Mucosa of descending colon (tissue), 3 donors: ENCODE results near the gene WDTC1. TPM values are rescaled to one million over a fixed set of nuclear protein-coding genes. Genes with fewer than 3 reads are reported as not detected.
"Not testable (repeated sequence)": the region's sequence is repeated elsewhere in the genome, so short reads cannot be mapped to it uniquely, and the experiment has no call there.

ENCODE experiments used
- ATAC-seq: fragments of 200-7000 bp; cut with Tn5 transposase; one replicate; pipeline ENCODE4 v1.9.1; 2020; ENCODE audit warnings: mild to moderate bottlenecking, moderate library complexity
- DNase-seq, 3 donors: peaks; one replicate each; pipeline ENCODE4 v3.0.0-alpha.2; 2020
- H3K36me3 ChIP-seq: fragments of 200-600 bp; one replicate; pipeline ENCODE4 v1.8.0; 2021; ENCODE audit warnings: low read depth, mild to moderate bottlenecking
- H3K4me1 ChIP-seq: fragments of 200-600 bp; one replicate; pipeline ENCODE4 v1.8.0; 2021; ENCODE audit warnings: low read depth, mild to moderate bottlenecking
- H3K4me3 ChIP-seq: fragments of 200-600 bp; one replicate; pipeline ENCODE4 v1.8.0; 2021; ENCODE audit warnings: mild to moderate bottlenecking
- H3K9me3 ChIP-seq: fragments of 200-600 bp; one replicate; pipeline ENCODE4 v1.8.0; 2021; ENCODE audit warnings: mild to moderate bottlenecking
- intact Hi-C, 2 donors: fragments of 100-400 bp; cut with DNase I in 1 of 2; cut with micrococcal nuclease in 1 of 2; formaldehyde crosslinking; loops; one replicate each; pipeline versions ENCODE4 v1.11.0 to v1.11.1; 2022; cut with DNase I, micrococcal nuclease
- long read RNA-seq, 2 donors: library from polyadenylated mRNA; unstranded; transcript quantifications; one replicate each; pipeline ENCODE4 v2.0.0, GENCODE V29; 2019 to 2021
- total RNA-seq, 3 donors: library from RNA; stranded (reverse); fragmentation: NEBNext Ultra II Directional in 2 of 3; extraction: Animal tissue kit (Norgen Biotek cat#: 25700) in 2 of 3; gene quantifications; one replicate each; pipeline versions ENCODE4 v1.2.1 to v1.2.4, GENCODE V29; 2021 to 2023
- TF ChIP-seq, protein P1 (sequence below): fragments of 200-600 bp; IDR thresholded peaks from one replicate; pipeline ENCODE4 v1.8.0; 2022; ENCODE audit warnings: antibody characterized with exemption, mild to moderate bottlenecking
- donor health status: DM: no; HTN: no; CAD: no; lungs with moderate emphysema.
- donor health status: DM: no; HTN: no; CAD: no.
- donor health status: DM: no; HTN: yes; CAD: no.

WDTC1 gene, protein sequence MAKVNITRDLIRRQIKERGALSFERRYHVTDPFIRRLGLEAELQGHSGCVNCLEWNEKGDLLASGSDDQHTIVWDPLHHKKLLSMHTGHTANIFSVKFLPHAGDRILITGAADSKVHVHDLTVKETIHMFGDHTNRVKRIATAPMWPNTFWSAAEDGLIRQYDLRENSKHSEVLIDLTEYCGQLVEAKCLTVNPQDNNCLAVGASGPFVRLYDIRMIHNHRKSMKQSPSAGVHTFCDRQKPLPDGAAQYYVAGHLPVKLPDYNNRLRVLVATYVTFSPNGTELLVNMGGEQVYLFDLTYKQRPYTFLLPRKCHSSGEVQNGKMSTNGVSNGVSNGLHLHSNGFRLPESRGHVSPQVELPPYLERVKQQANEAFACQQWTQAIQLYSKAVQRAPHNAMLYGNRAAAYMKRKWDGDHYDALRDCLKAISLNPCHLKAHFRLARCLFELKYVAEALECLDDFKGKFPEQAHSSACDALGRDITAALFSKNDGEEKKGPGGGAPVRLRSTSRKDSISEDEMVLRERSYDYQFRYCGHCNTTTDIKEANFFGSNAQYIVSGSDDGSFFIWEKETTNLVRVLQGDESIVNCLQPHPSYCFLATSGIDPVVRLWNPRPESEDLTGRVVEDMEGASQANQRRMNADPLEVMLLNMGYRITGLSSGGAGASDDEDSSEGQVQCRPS
- 10 to 100 TPM; 35.2 to 56.4 (median 45.5) TPM for total RNA-seq
- long read RNA-seq, donor 1, full-length matches to known transcripts: 3 of 9 reads
- long read RNA-seq, donor 1, partial matches to known transcripts: 2 of 9 reads
- long read RNA-seq, donor 1, other reads (novel, unspliced or antisense): 4 of 9 reads
- long read RNA-seq, donor 2, partial matches to known transcripts: 0 of 1 reads
- long read RNA-seq, donor 2, other reads (novel, unspliced or antisense): 1 of 1 reads

DNA sequence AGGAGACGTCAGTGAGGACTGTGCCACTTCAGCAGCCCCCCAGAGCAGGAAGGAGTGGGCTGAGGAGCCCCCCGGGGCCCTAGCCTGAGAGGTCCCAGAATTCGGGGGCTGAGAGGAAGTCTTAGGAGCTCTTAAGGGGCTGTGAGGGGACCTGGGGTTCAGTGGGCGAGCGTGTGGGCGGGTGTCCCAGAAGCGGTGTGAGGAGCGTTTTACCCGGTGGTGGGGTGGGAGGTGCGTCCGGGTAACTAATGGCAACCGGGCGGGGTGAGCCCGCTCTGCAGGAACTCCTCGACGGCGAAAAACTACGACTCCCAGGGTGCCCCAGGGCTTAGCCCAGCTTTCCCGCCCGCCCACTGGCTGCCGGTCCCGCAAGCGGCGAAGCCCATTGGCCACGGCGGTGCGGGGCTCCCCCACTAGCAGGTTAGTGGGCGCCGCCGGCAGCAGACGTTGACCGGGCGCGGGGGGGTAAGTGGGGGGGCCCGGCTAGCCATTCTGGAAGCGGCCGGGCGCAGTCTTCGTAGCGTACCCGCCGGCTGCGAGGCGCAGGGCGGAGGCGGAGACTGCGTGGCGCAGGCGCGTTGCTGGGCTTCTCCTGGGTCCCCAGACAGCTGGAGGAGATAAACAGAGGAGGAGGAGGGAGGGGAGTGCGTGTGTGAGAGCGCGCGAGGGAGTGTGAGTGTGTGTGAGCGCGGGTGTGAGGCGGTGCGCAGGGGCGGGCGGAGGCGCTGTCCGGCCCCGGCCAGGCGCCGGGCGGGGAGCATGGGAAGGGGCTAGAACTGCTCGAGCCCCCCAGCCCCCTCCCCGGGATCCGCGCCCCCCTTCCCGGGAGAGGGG, at the start of gene WDTC1:
Gene WDTC1, plus strand, starts transcription at position 584 of the 834 bp plus-strand sequence. CDS start 26,423 bp downstream, outside the sequence.
- peak; percentile 96 for ATAC-seq
- Histone ChIP-seq H3K4me1 (peaks cover 5% of the 10 kb centered on the region), H3K4me3 (peak within 1 kb of the TSS; percentile 80), H3K36me3 (no peaks in the 10 kb centered on the region), H3K9me3 (no peaks in the 10 kb centered on the region)
- intact Hi-C loops: no loop called here
- TF ChIP-seq, protein P1, sequence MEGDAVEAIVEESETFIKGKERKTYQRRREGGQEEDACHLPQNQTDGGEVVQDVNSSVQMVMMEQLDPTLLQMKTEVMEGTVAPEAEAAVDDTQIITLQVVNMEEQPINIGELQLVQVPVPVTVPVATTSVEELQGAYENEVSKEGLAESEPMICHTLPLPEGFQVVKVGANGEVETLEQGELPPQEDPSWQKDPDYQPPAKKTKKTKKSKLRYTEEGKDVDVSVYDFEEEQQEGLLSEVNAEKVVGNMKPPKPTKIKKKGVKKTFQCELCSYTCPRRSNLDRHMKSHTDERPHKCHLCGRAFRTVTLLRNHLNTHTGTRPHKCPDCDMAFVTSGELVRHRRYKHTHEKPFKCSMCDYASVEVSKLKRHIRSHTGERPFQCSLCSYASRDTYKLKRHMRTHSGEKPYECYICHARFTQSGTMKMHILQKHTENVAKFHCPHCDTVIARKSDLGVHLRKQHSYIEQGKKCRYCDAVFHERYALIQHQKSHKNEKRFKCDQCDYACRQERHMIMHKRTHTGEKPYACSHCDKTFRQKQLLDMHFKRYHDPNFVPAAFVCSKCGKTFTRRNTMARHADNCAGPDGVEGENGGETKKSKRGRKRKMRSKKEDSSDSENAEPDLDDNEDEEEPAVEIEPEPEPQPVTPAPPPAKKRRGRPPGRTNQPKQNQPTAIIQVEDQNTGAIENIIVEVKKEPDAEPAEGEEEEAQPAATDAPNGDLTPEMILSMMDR: no peak
- DNase-seq: peak; percentile 96 to 99 (median 98)

DNA sequence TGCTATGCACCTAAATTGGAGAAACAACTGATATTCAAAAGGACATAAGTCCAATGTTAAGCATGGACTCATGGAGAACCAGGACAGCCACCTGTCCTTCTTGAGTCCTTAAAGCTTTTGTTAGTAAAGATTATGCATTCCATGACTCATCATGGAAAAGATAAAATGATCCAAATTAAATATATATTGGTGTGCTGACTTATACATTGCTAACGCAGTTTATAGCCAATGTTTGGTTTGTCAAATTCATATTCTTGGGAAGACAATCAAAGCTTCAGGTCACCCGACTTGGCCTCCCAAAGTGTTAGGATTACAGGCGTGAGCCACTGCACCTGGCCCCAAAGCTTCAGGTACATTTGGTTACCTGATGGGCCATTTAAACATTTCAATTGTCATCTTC, 49.8 kb upstream of the WDTC1 start:
- H3K9me3 ChIP-seq: peaks cover 14% of the 10 kb centered on the region
- H3K36me3 ChIP-seq, H3K4me3 ChIP-seq, ATAC-seq, intact Hi-C loops, DNase-seq, H3K4me1 ChIP-seq: not testable (repeated sequence)

DNA sequence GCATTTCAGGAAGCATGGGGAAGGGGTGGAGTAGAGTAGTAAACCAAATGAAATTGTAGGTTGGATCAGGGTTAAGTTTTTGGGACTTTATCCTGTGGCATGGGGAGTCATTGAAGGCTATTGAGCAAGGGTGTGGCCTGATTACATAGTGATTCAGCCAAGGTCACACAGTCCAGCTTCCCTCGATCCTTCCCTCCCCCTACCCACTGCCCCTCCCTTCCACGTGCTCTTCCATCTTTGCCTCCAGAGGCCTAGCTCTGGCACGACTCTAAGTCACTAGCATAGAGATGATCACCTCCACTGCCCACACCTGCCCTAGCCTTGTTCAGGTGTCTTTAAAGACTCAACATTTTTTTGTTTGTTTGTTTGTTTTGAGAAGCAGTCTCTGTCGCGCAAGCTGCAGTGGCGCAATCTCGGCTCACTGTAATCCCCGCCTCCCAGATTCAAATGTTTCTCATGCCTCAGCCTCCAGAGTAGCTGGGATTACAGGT, 42.3 kb upstream of the WDTC1 start:
- Histone ChIP-seq H3K36me3 (no peaks in the 10 kb centered on the region), H3K4me3 (no peak overlapping the region), H3K9me3 (no peaks in the 10 kb centered on the region), H3K4me1 (peaks cover 12% of the 10 kb centered on the region)
- DNase-seq (peak; percentile 60 to 77 (median 72)), ATAC-seq (peak; percentile 94)
- TF ChIP-seq, protein P1: no peak
- intact Hi-C loops: loop anchor here in 1 of 2 donors (10.0 kb wide), 1 partner anchor 93 kb away; no protein-coding TSS in a partner anchor

DNA sequence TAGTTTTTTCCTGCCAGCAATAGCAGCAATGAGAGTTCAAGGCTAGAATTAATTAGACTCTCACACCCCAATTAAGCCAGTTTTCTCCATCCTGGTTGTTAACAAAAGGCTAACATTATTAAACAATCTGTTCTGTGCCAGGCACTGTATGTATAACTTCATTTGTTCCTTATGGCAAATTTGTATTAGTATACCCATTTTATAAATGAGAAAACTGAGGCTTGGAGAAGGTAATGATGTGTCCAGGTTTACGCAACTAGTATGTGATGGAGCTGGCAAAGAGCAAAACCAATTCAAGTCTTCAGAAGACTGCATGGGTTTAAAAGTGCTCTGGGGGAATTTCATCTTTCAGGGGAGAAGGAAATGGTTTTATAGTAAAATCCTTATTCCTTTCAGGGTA, 41.2 kb upstream of the WDTC1 start:
- intact Hi-C loops: loop anchor here in 1 of 2 donors (10.0 kb wide), 1 partner anchor 92 kb away; no protein-coding TSS in a partner anchor
- TF ChIP-seq, protein P1: no peak
- Histone ChIP-seq H3K9me3 (no peaks in the 10 kb centered on the region), H3K36me3 (no peaks in the 10 kb centered on the region), H3K4me3 (no peak overlapping the region), H3K4me1 (peaks cover 17% of the 10 kb centered on the region)
- no peak for DNase-seq
- ATAC-seq: no peak

DNA sequence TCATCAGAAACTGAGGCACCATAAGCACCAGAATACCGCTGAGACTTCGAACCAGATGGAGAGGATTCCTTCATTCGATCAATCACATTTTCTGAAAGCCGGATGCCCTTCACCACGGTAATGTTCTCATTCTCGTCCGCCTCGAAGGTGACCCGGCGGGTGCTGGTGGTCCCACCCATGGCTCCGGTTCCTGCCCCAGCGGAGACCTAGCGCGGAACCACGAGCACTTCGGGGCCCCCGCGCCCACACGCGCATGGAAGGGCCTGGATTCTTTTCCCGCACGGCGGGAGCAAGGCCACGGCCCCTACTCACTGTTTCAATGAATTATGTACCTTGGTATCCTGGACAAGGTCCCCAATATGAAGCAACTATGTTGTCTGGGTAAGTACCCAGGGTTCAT, 33.1 kb upstream of the WDTC1 start:
- Histone ChIP-seq H3K9me3 (no peaks in the 10 kb centered on the region), H3K36me3 (no peaks in the 10 kb centered on the region), H3K4me1 (peaks cover 5% of the 10 kb centered on the region), H3K4me3 (no peak overlapping the region)
- DNase-seq (no peak), ATAC-seq (no peak)
- intact Hi-C loops: no loop called here
- TF ChIP-seq, protein P1: no peak
